Stimulated activated CD8-positive, alpha-beta memory T cell treated with anti-CD3 and anti-CD28 coated beads, Interleukin-4, amount 100 ng/mL, for 4 hours (primary cell): ENCODE results near the gene MCRS1.
"Not testable (repeated sequence)": the region's sequence is repeated elsewhere in the genome, so short reads cannot be mapped to it uniquely, and the experiment has no call there.

Source experiments
- DNase-seq, 2 donors: peaks; one replicate each; pipeline ENCODE4 v3.0.0-alpha.2; 2020; ENCODE audit warnings: low read depth in 2 of 2, low spot score in 1 of 2

MCRS1 gene

GRCh38 chr12:49567611-49568441 lies at the start of gene MCRS1:
MCRS1 (minus strand) TSS chr12:49568142; CDS start chr12:49566731, 1,411 bp downstream.
- peak; percentile 78 to 80 for DNase-seq

- no peak for DNase-seq
These were observed 48.7 kb upstream of the MCRS1 start for GRCh38 chr12:49616533-49617219.

GRCh38 chr12:49615725-49616124 lies 47.8 kb upstream of the MCRS1 start:
- DNase-seq: no peak

- no peak for DNase-seq
These were observed 44.3 kb upstream of the MCRS1 start for GRCh38 chr12:49612210-49612609.

- not testable (repeated sequence) for DNase-seq
These were observed 42.8 kb upstream of the MCRS1 start for GRCh38 chr12:49610785-49611184.

- no peak for DNase-seq
These were observed 41.9 kb upstream of the MCRS1 start for GRCh38 chr12:49609875-49610154.

GRCh38 chr12:49609059-49609874 lies 41.3 kb upstream of the MCRS1 start:
- no peak for DNase-seq

GRCh38 chr12:49605539-49605938 lies 37.6 kb upstream of the MCRS1 start, which contains the start of gene FAM186B:
FAM186B (minus strand) TSS chr12:49605639; CDS start chr12:49605477, 162 bp downstream.
- DNase-seq: not testable (repeated sequence)

- DNase-seq: no peak
These were observed 36.9 kb upstream of the MCRS1 start for GRCh38 chr12:49604856-49605255.

GRCh38 chr12:49603721-49604120 lies 35.8 kb upstream of the MCRS1 start:
- no peak for DNase-seq

- DNase-seq: no peak
These were observed 32.0 kb upstream of the MCRS1 start for GRCh38 chr12:49599961-49600360.

- no peak for DNase-seq
These were observed 30.6 kb upstream of the MCRS1 start for GRCh38 chr12:49598527-49598926.

- no peak for DNase-seq
These were observed 21.0 kb upstream of the MCRS1 start for GRCh38 chr12:49588721-49589516.

GRCh38 chr12:49588281-49588680 lies 20.3 kb upstream of the MCRS1 start:
- no peak for DNase-seq

GRCh38 chr12:49587174-49587908 lies 19.4 kb upstream of the MCRS1 start:
- DNase-seq: no peak

- DNase-seq: no peak
These were observed 17.8 kb upstream of the MCRS1 start for GRCh38 chr12:49585477-49586459.

GRCh38 chr12:49584591-49584990 lies 16.6 kb upstream of the MCRS1 start:
- DNase-seq: no peak

- DNase-seq: no peak
These were observed 15.6 kb upstream of the MCRS1 start for GRCh38 chr12:49583366-49584094.
